HG03558 (cell line): Measurements from ENCODE around the gene CTXN1.
"Not testable (repeated sequence)": the region's sequence is repeated elsewhere in the genome, so short reads cannot be mapped to it uniquely, and the experiment has no call there.

Experiments used
- ATAC-seq: cut with Tn5 transposase; IDR thresholded peaks from one replicate; pipeline ENCODE4 v1.9.1; 2021; ENCODE audit warnings: moderate number of reproducible peaks; ENCODE audit not compliant: unreplicated experiment; ENCODE audit errors: extremely low read depth

The CTXN1 gene

GRCh38 chr19:7926021-7926726 is at the start of gene CTXN1:
Gene CTXN1 (minus strand): TSS chr19:7926135. CDS start chr19:7925538, 597 bp downstream.
- no peak for ATAC-seq

GRCh38 chr19:7975037-7975436 is 49.1 kb upstream of the CTXN1 start:
- ATAC-seq: no peak

GRCh38 chr19:7973883-7974282 is 47.9 kb upstream of the CTXN1 start:
- ATAC-seq: no peak

- no peak for ATAC-seq
Measured at GRCh38 chr19:7971553-7972520, 45.9 kb upstream of the CTXN1 start.

- no peak for ATAC-seq
Measured at GRCh38 chr19:7970716-7971448, 44.9 kb upstream of the CTXN1 start.

- ATAC-seq: no peak
Measured at GRCh38 chr19:7969555-7969939, 43.6 kb upstream of the CTXN1 start.

- ATAC-seq: no peak
Measured at GRCh38 chr19:7968796-7969554, 43.0 kb upstream of the CTXN1 start.

- ATAC-seq: no peak
Measured at GRCh38 chr19:7968008-7968795, 42.3 kb upstream of the CTXN1 start.

GRCh38 chr19:7965921-7966665 is 40.2 kb upstream of the CTXN1 start:
- no peak for ATAC-seq

- ATAC-seq: no peak
Measured at GRCh38 chr19:7965259-7965841, 39.4 kb upstream of the CTXN1 start.

GRCh38 chr19:7963566-7963965 is 37.6 kb upstream of the CTXN1 start:
- ATAC-seq: no peak

- no peak for ATAC-seq
Measured at GRCh38 chr19:7962644-7963268, 36.8 kb upstream of the CTXN1 start.

- ATAC-seq: no peak
Measured at GRCh38 chr19:7961920-7962626, 36.1 kb upstream of the CTXN1 start.

- ATAC-seq: not testable (repeated sequence)
Measured at GRCh38 chr19:7961082-7961481, 35.1 kb upstream of the CTXN1 start.

GRCh38 chr19:7959211-7959610 is 33.3 kb upstream of the CTXN1 start:
- ATAC-seq: no peak

GRCh38 chr19:7955696-7956095 is 29.8 kb upstream of the CTXN1 start:
- ATAC-seq: no peak

- ATAC-seq: no peak
Measured at GRCh38 chr19:7953576-7953975, 27.6 kb upstream of the CTXN1 start.
